ENCODE results near the gene TRPM6.
"Not testable (repeated sequence)": the region's sequence is repeated elsewhere in the genome, so short reads cannot be mapped to it uniquely, and the experiment has no call there.

TRPM6 gene, protein sequence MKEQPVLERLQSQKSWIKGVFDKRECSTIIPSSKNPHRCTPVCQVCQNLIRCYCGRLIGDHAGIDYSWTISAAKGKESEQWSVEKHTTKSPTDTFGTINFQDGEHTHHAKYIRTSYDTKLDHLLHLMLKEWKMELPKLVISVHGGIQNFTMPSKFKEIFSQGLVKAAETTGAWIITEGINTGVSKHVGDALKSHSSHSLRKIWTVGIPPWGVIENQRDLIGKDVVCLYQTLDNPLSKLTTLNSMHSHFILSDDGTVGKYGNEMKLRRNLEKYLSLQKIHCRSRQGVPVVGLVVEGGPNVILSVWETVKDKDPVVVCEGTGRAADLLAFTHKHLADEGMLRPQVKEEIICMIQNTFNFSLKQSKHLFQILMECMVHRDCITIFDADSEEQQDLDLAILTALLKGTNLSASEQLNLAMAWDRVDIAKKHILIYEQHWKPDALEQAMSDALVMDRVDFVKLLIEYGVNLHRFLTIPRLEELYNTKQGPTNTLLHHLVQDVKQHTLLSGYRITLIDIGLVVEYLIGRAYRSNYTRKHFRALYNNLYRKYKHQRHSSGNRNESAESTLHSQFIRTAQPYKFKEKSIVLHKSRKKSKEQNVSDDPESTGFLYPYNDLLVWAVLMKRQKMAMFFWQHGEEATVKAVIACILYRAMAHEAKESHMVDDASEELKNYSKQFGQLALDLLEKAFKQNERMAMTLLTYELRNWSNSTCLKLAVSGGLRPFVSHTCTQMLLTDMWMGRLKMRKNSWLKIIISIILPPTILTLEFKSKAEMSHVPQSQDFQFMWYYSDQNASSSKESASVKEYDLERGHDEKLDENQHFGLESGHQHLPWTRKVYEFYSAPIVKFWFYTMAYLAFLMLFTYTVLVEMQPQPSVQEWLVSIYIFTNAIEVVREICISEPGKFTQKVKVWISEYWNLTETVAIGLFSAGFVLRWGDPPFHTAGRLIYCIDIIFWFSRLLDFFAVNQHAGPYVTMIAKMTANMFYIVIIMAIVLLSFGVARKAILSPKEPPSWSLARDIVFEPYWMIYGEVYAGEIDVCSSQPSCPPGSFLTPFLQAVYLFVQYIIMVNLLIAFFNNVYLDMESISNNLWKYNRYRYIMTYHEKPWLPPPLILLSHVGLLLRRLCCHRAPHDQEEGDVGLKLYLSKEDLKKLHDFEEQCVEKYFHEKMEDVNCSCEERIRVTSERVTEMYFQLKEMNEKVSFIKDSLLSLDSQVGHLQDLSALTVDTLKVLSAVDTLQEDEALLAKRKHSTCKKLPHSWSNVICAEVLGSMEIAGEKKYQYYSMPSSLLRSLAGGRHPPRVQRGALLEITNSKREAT (N-terminal part only)

DNA sequence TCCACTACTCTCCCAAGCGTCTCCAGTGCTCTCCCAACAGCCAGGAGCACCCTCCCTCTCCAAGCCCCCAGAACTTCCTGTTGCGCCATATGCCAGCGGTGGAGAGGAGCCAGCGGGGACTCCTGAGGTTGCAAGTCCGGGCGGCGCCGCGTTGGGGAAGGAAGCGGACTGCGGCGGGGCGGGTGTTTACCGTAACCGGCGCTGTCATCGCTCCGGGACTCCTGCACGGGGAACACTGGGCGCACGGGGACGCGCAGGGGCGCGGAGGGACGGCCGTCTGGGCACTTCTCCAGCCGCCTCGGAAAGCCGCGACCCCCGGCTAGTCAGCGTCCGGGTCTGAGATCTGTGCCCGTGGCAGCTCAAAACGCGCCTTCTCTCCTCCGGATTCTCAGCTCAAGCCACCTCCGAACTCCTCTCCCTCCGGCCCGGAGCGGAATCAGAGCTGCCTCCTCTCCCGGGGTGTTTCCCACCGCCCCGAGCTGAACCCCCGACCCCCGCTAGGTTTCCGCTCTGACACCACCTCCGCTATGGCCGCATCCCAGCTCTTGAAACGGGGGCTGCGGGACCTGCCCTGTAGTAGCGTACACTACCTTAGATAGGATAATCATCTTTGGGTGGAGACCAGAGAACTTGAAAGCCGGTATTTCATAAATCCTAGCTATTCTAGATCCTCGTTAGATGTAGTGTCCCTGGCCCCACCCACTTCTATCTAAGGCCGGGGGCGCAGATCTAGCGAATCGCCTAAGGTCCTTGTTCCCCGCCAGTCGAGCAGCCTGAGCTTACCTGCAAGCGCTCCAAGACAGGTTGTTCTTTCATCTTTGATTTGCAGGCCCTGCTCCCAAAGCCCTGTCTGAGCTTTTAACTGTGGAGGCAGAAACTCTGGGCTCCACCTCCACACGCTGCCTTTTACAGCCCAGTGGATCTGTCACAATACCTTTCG is at the start of gene TRPM6:
Gene TRPM6, minus strand, starts transcription at position 881 of the 940 bp plus-strand sequence. Its CDS starts 65 bp downstream, at position 816.
- no peak for DNase-seq (ENCODE audit: low read depth)

DNA sequence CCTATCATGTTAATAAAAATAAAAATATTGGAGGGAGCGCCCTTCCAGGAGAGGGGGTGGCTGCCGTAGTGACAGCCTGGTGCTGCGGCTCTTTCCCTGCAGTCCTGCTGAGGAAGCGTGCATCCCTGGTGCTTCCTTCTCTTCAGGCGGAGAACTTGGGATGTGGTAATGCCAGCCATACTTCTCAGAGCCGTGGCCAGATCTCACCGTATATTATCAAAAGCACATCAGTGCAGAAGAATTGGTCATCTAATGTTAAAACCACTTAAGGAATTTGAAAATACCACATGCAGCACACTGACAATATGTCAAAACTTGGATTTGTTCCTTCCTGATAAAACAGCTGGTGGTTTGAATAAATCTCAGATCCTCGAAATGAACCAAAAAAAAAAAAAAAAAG is 47.3 kb upstream of the TRPM6 start:
- DNase-seq (ENCODE audit: low read depth): no peak

DNA sequence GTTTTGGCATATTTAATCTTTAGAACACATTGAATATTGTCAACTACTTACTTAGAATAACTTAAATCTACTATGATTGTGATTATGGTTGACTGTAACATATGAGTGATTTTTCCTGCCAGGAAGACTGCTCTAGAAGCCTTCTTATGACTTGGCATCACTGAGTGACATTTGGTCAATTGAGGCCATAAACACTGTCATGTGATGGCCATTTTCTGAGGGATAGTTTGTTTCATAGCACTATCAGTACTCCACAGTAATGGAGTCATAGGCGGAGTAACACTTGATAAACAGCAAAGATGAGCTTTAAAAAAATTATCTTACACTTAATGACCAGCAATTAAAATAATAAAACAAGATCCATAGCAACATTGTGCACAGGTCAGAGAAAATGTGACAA is 34.0 kb upstream of the TRPM6 start:
- DNase-seq (ENCODE audit: low read depth): no peak

DNA sequence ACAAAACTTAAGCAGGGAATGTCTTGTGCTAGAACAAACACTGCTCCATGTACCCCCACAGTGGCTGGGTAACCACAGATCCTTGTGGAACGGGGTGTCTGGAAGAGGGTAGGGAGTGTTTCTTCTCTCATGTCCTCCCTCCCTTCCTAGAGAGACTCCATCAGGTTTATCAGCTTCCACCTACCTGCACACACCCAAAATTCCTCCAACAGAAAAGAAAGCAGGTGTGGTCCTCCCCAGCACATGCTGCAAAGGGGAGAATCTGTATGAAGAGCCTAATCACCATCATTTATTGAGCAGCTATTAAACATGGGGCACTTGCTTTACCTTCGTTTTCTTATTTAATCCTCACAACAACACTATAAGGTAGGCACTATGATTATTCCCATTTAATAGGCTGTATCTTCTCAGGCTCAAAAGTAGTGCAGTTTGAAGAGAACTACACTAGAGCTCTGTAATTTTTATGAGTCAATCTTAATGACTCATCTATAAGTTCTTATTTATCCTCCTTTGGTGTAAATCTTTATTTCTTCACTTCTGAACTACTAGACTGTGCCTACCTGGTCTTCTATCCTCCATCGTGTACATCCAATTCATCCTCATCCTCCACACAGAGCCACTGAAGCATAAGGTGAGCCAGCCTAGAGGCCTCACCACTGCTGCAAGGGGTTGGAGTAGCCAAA is 33.4 kb upstream of the TRPM6 start:
- DNase-seq (ENCODE audit: low read depth): no peak

DNA sequence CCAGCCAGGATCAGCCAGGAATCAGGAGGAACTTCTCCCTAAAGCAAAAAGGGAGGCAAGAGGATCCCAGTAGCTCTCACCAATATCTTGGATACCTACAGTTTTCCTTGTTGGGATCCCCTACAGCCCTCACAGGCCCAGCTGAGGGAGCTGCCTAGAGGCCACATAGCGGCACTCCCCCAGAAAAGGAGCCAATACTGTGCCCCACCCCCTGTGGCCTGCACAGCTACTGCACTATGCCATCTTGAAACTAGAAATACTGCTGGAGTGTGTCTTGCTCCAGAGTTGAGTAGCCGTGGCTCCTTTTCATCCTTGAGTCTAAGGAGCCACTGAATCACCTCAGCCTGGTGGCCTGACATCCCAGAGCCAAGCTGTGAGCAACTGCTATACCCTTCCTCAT is 22.3 kb upstream of the TRPM6 start:
- no peak for DNase-seq (ENCODE audit: low read depth)

DNA sequence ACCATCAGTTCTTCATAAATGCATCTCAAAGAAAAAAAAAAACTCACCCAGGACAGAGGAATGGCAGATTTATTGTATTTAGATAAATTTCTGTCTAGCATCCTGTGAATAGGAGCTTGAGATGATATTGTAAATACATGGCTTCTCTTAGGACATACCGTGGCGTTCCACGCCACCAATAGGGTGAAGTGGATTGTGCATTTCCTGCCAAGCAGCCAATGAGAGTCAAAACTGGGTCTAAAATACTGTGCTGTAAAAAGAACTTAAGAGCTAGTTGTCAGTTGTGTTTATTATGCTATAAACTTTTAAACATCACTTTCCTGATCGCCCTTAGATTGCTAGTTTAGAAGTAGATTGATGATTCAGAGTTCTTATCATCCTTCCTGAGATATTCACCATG is 20.9 kb upstream of the TRPM6 start:
- no peak for DNase-seq (ENCODE audit: low read depth)

DNA sequence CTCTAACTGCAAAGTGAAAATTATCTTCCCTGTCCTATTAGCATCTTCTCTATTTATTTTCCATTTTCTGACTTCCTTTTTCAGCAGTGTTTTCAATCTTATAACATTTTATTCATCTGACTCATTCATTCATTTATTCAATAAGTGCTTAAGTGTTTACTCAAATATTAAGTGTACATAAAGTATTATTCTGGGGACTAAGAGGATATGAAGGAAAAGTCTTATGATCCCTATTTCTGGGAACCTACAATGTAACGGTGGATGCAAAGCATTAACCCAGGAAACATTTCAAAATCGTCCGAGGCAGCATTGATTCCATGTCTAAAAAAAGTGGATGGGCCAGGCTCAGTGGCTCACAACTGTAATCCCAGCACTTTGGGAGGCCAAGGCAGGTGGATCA is 19.4 kb upstream of the TRPM6 start:
- DNase-seq (ENCODE audit: low read depth): no peak

DNA sequence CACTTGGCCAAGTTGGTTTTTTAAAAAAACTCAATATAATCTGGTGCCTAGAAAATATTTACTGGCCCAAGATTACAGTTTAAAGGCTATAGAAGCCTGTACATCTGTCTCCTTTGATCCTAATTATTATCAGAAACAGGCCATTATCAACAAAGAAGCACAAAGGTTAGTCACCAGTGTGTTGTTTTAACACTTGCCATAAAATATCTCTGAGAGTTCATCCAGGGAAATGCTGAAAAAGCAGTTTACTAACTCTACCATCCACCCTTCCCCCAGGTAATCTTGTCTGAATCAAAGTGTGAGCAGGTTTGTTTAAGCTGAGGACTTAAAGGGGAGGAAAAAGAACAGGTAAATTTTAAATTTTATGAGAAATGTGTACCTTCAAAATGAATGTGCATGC is 13.3 kb upstream of the TRPM6 start:
- no peak for DNase-seq (ENCODE audit: low read depth)

DNA sequence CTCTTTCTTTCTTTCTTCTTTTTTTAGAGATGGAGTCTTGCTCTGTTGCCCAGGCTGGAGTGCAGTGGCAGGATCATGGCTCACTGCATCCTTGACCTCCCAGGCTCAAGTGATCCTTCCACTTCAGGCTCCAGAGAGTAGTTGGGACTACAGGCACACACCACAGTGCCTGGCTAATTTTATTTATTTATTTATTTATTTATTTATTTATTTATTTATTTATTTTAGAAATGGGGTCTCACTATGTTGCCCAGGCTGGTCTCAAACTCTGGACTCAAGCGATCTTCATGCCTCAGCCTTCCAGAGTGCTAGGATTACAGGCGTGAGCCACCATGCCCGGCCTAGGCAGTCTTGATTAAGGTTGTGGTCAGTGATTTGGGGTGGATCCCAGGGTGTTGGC is 728 bp upstream of the TRPM6 start:
- not testable (repeated sequence) for DNase-seq (ENCODE audit: low read depth)

DNA sequence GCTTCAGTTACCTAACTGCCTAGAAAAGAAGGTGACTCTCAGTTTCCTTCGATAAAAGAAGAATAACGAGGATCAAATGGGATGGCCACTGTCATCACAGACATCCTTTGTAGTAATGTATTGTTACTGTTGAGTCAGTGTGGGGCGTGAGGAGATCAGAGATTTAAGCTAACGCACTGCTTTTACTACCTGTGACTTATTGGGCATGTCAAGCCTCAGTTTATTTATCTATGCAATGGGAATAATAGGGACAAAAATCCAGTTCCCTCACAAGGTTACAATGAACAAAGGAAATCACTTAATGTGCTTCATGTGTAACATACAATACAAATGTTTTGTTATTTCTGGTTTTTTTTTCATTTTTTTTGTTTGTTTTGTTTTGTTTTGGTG is 255 bp upstream of the TRPM6 start:
- DNase-seq (ENCODE audit: low read depth): no peak

DNA sequence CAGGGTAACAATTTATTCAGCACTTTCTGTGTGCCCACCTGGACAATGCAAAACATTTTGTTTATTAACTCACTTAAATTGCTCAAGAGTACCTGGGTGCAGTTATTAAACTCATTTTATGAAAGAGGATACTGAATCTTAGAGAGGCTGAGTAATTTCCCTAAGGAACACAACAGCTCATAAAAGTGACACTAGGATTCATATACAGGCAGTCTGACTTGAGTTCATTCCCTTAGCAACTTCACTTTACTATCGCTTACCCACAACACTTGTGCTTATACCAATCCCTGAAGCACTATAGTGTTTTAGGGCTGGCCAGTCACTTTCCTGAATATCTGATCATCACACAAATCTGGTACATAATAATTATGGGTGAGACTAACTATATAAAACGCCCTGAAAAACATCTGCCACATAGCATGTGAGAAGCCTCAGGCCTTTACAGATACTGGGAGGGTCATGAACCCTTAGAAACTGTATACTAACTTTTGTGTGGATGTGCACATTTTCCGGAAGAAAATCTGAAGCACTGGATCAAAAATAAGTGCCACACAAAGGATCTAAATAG is 11.3 kb downstream of the TRPM6 start:
- no peak for DNase-seq (ENCODE audit: low read depth)

DNA sequence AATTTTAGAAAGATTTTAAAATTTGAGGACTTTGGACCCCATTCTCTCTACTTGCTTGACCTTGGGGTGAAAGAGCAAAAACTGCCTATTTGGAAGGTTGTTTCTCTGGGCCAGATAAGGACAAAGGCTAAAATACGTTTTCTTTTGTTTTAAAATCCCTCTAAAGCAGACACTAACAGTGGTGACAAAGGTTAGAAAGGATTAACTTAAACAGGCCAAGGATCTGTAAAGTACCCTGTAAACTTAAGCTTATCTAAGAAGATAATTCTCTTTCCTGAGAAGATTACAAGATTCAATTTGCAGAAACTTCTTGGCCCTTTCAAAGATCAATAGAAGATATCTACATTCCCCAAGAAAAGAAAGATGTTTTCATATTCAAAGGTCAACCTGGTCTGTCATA is 12.1 kb downstream of the TRPM6 start:
- no peak for DNase-seq (ENCODE audit: low read depth)

DNA sequence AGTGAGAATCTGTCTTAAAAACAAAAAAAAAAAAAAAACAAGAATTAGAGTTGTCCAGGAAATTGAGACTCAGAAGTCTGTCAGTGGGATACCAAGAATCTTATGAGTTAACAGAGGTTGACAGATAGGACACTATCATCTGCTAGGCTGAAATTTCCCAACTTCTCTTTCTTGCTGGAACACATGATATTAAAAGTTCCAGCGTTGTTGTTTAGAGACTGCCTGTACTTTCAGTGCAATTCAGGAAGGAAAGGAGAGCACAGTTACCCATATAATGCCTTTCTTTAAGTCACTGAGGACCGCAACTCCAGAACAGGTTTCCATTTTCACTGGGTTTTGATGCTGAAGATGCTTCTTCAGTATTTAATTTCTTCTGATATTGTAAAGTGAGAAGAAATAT is 13.5 kb downstream of the TRPM6 start:
- DNase-seq (ENCODE audit: low read depth): no peak

DNA sequence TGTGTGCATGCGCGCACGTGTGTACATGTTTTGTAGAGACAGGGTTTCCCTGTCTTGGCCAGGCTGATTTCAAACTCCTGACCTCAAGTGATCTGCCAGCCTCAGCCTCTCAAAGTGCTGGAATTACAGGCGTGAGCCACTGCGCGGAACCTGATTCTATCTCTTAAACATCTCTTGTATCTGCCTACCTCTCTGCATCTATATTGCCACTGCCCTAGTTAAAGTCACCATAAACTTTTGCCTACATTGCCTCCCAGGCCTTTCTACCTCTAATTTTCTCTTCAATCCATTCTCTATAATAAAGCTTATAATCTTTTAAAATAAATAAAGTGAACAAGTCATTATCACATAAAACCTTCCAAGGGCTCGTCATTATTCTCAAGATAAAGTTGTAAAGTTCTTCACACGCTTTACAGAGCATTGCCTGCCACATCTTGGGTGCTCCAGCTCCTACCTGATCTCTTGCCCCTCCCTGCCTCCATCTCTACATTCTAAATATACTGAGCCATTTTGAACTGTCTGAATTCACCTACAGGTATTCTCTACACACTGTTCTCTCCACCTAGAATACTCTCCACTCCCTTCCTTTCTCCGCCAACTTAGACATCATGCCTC is 15.0 kb downstream of the TRPM6 start:
- no peak for DNase-seq (ENCODE audit: low read depth)

DNA sequence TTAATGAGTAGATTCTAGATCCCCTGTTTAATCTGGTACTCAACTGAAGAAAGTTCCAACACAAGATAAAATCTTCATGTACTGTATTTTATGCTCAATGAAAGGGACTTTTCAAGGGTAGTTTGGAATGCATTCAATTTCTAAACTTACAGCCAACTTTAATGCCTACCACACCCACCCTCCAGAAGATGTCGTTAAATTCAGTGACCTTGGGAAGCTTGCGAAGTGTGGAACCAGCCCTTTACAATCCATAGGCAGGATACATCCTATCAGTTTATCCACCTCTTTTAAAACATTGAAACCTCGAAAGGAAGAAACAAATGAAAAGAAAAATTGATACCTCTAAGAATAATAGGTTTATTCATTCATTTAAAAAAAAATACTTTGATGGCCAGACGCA is 20.2 kb downstream of the TRPM6 start:
- no peak for DNase-seq (ENCODE audit: low read depth)

DNA sequence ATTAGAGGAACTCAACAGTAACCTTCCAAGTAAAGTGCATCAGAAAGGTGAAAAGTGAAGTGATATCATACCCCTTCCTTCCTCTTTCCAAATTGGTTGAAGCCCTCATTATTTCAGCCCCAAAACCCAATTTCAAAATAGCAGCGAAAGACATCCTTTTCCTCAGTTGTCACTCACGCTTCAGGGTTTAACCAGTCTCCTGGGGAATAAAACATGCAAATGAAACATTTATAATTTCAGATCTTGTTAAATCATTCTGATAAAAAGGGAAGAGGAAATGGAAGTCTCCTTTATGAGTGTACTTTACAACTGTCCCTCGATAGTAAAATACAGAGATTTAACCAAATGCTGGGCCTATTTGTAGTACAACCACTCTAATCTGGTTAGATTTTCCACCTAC is 22.5 kb downstream of the TRPM6 start:
- no peak for DNase-seq (ENCODE audit: low read depth)

DNA sequence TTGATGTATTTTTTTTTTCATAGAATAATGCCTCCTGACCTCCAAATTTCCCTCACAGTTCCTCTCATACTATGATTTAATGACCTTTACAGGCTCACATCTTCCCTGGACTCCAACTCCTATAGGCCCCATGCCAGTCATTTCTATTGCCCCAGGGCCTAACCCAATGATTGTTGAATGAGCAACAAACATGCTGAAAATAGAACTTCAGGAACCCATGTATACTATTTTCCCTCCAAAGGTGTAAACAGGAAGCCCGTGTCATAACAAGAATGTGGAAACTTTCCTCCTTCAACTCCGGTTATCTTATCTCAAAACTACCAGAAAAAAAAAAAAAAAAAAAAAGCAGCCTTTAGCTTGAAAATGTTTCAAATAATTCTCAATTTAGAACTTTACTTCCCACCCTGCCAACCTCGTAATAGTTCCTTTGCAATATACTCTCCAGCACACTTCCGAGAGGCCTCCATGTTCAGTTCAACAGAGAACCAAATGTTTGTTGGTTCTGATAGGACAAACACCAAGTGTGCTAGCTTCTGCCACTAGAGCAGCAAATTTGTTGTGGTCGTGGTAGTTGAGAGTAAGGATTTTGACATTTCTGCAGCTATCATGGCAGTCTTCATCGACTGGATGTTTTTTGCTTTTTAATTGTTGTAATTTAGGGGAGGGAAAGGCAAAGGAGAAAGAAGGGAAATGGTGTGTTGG is 25.8 kb downstream of the TRPM6 start:
- no peak for DNase-seq (ENCODE audit: low read depth)

DNA sequence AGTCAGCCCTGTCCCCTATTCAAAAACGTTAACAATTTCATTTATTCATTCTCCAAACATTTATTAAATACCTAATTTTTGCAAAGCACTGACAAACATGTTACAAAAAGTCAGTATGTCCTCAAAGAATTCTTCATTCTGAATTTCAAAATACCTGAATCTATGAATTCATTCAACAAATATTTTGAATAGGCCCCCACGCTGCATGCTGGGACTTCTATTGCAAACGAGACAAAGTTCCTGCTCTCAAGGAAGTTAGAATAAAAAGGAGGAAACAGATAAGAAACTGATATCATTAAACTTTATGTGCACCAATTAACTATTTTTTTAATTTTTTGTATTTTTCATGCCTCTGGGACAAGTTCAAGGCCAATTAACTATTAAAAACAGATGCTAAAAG is 26.6 kb downstream of the TRPM6 start:
- DNase-seq (ENCODE audit: low read depth): no peak

DNA sequence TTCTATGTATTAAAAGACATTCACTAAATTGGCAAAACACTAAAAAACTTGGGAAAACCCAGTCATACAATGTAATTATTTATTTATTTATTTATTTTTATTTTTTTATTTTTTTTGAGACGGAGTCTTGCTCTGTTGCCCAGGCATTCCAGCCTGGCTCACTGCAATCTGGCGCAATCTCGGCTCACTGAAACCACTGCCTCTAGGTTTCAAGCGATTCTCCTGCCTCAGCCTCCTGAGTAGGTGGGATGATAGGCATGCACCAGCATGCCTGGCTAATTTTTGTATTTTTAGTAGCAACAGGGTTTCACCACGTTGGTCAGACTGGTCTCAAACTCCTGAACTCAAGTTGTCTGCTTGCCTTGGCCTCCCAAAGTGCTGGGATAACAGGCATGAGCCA is 27.5 kb downstream of the TRPM6 start:
- not testable (repeated sequence) for DNase-seq (ENCODE audit: low read depth)

Data from stimulated activated CD4-positive, alpha-beta T cell treated with anti-CD3 and anti-CD28 coated beads, Interleukin-2, amount 100 ng/mL, for 4 hours (primary cell).